Prostate gland (tissue), 2 donors: ENCODE measurements around the gene DFFB. TPM values are rescaled to one million over a fixed set of nuclear protein-coding genes. Genes with fewer than 3 reads are reported as not detected.

ENCODE experiments used
- DNase-seq: peaks from one replicate; pipeline ENCODE4 v3.0.0-alpha.2; 2019; ENCODE audit warnings: low spot score
- H3K27ac ChIP-seq, 2 donors: fragments of 200-600 bp; sonication (generic); 2 replicates each; pipeline ENCODE4 v1.5.1; 2017 to 2019
- H3K27me3 ChIP-seq: fragments of 200-600 bp; sonication (generic); replicated peaks from 2 replicates; pipeline ENCODE4 v1.5.1; 2019; ENCODE audit not compliant: insufficient read depth
- H3K36me3 ChIP-seq, 2 donors: fragments of 200-600 bp; sonication (generic); 1 replicate in 1 of 2; 2 replicates in 1 of 2; pipeline versions ENCODE4 v1.5.1 to v1.8.1; 2017 to 2019
- H3K4me1 ChIP-seq: fragments of 200-600 bp; sonication (generic); replicated peaks from 2 replicates; pipeline ENCODE4 v1.5.1; 2019
- H3K4me3 ChIP-seq, 2 donors: fragments of 200-600 bp; sonication (generic); 2 replicates each; pipeline ENCODE4 v1.5.1; 2017 to 2019
- H3K9me3 ChIP-seq: fragments of 200-600 bp; sonication (generic); 2 replicates; pipeline ENCODE4 v1.5.1; 2017
- CTCF ChIP-seq, 4 experiments: fragments of 200-600 bp in 2 of 4; fragments of 450-650 bp in 2 of 4; sonication (generic) in 2 of 4; IDR thresholded peaks; 1 replicate in 3 of 4; 2 replicates in 1 of 4; pipeline ENCODE4 v1.5.1; 2016 to 2019; ENCODE audit warnings: antibody characterized with exemption in 4 of 4, mild to moderate bottlenecking in 2 of 4, moderate library complexity in 2 of 4
- POLR2A ChIP-seq: fragments of 450-650 bp; IDR thresholded peaks from one replicate; pipeline ENCODE4 v1.6.1; 2016; ENCODE audit warnings: antibody characterized with exemption, mild to moderate bottlenecking
- POLR2AphosphoS5 ChIP-seq: sonication (generic); formaldehyde crosslinking; IDR thresholded peaks from one replicate; pipeline ENCODE4 v1.6.1; 2017; ENCODE audit warnings: antibody characterized with exemption
- WGBS: methylation state at CpG from one replicate; pipeline ENCODE4 v1.1.5; 2018; 5-methylcytosine and 5-hydroxymethylcytosine counted together
- intact Hi-C: fragments of 100-400 bp; cut with DNase I; formaldehyde crosslinking; loops from one replicate; pipeline ENCODE4 v1.14.2; 2022
- total RNA-seq, 2 donors: library from RNA; depleted of rRNA; stranded (reverse); fragments of >200 nt; gene quantifications; one replicate each; pipeline ENCODE4 v1.1.0, GENCODE V29; 2016

The DFFB gene
- total RNA-seq, 2 donors from 2014 or later: 5.3 to 20.5 TPM

GRCh38 chr1:3881193-3881480 lies 23.9 kb downstream of the DFFB start:
- 85% methylated on average over 5 of the region's 5 CpGs for WGBS
- Histone ChIP-seq H3K27me3 (no peaks in the 10 kb centered on the region), H3K9me3 (no peaks in the 10 kb centered on the region), H3K4me1 (no peaks in the 10 kb centered on the region), H3K36me3 (no peaks in the 10 kb centered on the region), H3K27ac (no peak overlapping the region), H3K4me3 (no peak overlapping the region)
- TF ChIP-seq POLR2A (no peak), CTCF (IDR thresholded peaks at IDR 0.05) (no peak), POLR2AphosphoS5 (no peak)
- no peak for DNase-seq
- intact Hi-C loops: no loop called here

- no peak for DNase-seq
- Histone ChIP-seq H3K4me3 (no peak overlapping the region), H3K27me3 (no peaks in the 10 kb centered on the region), H3K9me3 (no peaks in the 10 kb centered on the region), H3K36me3 (peaks cover 0 to 5% of the 10 kb centered on the region in 2 donors), H3K4me1 (no peaks in the 10 kb centered on the region), H3K27ac (no peak overlapping the region)
- intact Hi-C loops: no loop called here
- WGBS: 94% methylated on average over 18 of the region's 18 CpGs
- TF ChIP-seq POLR2AphosphoS5 (no peak), POLR2A (no peak), CTCF (IDR thresholded peaks at IDR 0.05) (no peak)
Observed at GRCh38 chr1:3883194-3883925, 26.1 kb downstream of the DFFB start.

GRCh38 chr1:3884966-3885365 lies 27.7 kb downstream of the DFFB start:
- TF ChIP-seq CTCF (IDR thresholded peaks at IDR 0.05): no peak
- no peak for TF ChIP-seq POLR2A
- TF ChIP-seq POLR2AphosphoS5: no peak
- no peaks in the 10 kb centered on the region for H3K4me1 ChIP-seq
- intact Hi-C loops: no loop called here
- DNase-seq: no peak
- no peaks in the 10 kb centered on the region for H3K27me3 ChIP-seq
- peaks cover 0 to 5% of the 10 kb centered on the region in 2 donors for H3K36me3 ChIP-seq
- H3K9me3 ChIP-seq: no peaks in the 10 kb centered on the region
- no peak overlapping the region for H3K4me3 ChIP-seq
- 91% methylated on average over 13 of the region's 13 CpGs for WGBS
- no peak overlapping the region for H3K27ac ChIP-seq

- Histone ChIP-seq H3K36me3 (peaks cover 0 to 5% of the 10 kb centered on the region in 2 donors), H3K27me3 (no peaks in the 10 kb centered on the region), H3K4me1 (no peaks in the 10 kb centered on the region), H3K27ac (no peak overlapping the region), H3K4me3 (no peak overlapping the region), H3K9me3 (no peaks in the 10 kb centered on the region)
- intact Hi-C loops: no loop called here
- DNase-seq: no peak
- TF ChIP-seq POLR2AphosphoS5 (no peak), POLR2A (no peak), CTCF (IDR thresholded peaks at IDR 0.05) (no peak)
- WGBS: 71% methylated on average over 7 of the region's 7 CpGs
Observed at GRCh38 chr1:3885611-3886010, 28.3 kb downstream of the DFFB start.

- H3K27ac ChIP-seq: no peak overlapping the region
- peaks cover 0 to 5% of the 10 kb centered on the region in 2 donors for H3K36me3 ChIP-seq
- DNase-seq: no peak
- no peaks in the 10 kb centered on the region for H3K9me3 ChIP-seq
- H3K4me1 ChIP-seq: no peaks in the 10 kb centered on the region
- intact Hi-C loops: no loop called here
- no peaks in the 10 kb centered on the region for H3K27me3 ChIP-seq
- H3K4me3 ChIP-seq: no peak overlapping the region
- TF ChIP-seq POLR2A (no peak), POLR2AphosphoS5 (no peak), CTCF (IDR thresholded peaks at IDR 0.05) (no peak)
- WGBS: 91% methylated on average over 15 of the region's 15 CpGs
Observed at GRCh38 chr1:3886106-3886670, 28.9 kb downstream of the DFFB start.
